GM19239 (cell line): Measurements from ENCODE around the gene CACNA1E.

Experiments
- DNase-seq: peaks from one replicate; pipeline ENCODE4 v3.0.0; 2011; ENCODE audit warnings: low spot score; ENCODE audit not compliant: insufficient read length
- FAIRE-seq: peaks from 2 replicates; lab custom pipeline; 2011; peaks lifted over from hg19 to GRCh38; lab: Jason Lieb, UNC

The CACNA1E gene

GRCh38 chr1:181558416-181558815, 75.1 kb downstream of the CACNA1E start:
- DNase-seq (no peak), FAIRE-seq (no peak)

DNA sequence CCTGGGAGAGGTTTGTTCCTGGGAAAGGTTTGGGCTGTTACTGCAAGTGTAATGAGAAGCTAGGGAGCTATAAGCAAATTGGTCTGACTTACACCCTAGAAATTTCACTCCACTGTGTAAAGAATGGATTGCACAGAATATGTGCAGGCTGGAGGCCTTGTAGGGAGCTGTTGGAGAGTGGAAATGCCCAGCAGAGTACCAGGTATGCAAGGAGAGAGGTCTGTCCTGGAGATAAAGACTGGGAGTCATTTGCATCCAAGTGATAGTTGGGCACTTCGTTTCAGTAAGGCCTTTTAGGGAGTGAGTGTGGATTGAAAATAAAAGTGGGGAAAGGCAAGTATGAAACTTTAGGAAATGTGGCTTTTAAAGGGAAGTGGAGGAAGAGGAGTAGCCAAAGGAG, 75.8 kb downstream of the CACNA1E start:
- DNase-seq (no peak), FAIRE-seq (no peak)

DNA sequence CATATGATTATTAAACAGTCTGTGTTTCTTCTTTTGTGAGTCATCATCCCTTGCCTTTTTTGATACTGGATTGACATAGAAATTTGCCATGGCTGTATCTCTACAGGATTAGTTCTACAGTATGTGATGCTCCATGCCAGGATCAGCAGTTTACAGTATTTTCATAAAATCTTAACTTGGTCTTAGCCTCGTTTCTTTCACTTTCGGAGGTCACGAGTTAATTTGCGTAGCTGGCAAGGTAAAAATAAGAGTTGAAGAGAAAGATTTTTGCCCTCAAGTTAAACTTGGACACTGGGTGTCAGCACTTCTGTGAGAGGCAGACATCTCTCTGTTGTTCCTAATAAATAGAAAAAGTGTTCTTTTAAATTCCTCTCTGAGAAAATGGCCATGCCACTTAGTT, 79.1 kb downstream of the CACNA1E start:
- DNase-seq, result no peak
- no peak for FAIRE-seq

DNA sequence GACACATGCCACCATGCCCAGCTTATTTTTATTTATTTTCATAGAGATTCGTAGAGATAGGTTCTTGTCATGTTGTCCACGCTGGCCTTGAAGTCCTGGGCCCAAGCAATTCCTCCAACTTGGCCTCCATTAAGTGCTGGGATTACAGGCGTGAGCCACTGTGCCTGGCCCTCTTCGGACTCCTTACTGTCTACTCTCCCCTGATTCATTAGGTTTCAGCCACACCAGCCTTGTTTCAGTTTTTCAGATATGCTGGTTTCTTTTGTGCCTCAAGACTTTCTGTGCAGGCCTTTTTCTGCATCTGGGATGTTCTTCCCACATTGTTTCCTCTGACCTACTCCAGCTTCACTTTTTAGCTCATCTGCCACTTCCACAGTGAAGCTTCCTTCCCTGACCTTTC, 85.4 kb downstream of the CACNA1E start:
- no peak for DNase-seq
- no peak for FAIRE-seq

GRCh38 chr1:181577475-181577874, 94.2 kb downstream of the CACNA1E start:
- no peak for DNase-seq
- FAIRE-seq, result no peak

- DNase-seq (no peak), FAIRE-seq (no peak)
Observed at GRCh38 chr1:181583598-181583997, 100.3 kb downstream of the CACNA1E start.

DNA sequence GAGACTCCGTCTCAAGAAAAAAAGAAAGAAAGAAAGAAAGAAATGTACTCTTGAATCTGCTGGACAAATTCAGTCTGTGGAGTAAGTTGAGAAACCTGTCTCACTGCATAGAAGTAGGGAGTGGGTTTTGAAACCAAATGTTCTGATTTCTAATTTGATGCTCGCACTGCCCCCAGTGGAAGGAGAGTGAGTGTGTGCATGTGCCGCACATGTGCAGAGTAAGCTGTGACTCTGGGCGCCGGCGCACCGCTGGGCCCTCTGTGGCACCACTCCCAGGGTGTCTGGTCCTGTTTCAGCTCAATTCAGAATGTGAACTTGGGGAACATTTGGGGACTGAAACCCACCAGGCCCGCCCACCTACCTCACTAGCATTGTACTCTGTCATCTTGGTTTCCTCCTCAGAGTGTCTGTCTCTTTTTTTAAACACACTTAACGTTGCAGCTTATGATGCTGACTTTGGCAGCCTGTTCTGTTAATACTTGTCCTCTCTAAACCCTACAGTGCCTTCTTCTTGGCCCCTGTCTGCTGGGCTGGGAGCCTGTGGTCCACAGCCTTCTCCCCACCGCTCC, 104.6 kb downstream of the CACNA1E start:
- DNase-seq, result no peak
- no peak for FAIRE-seq

DNA sequence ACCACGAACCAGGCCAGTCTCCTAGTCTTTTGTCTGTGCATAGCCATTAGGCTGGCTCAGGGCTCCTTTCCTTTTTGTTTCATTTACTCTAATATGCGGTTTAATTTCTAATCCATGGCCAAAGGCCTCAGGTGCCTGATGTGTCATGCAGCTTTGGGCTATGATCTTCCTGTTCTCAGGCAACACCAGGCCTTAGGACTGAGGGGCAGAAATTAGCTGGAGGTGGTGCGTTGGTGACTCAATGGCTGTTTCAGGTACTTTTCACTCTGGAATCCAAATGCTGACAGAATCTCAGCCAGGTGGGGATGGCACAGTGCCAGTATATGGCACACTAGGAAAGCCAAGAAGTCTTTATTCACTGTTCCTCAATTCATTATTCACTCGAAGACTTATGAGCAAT, 105.3 kb downstream of the CACNA1E start:
- no peak for DNase-seq

GRCh38 chr1:181592255-181592859, 109.0 kb downstream of the CACNA1E start:
- DNase-seq (no peak), FAIRE-seq (no peak)

More for the DNA sequence above, 105.3 kb downstream of the CACNA1E start:
- FAIRE-seq, result no peak

DNA sequence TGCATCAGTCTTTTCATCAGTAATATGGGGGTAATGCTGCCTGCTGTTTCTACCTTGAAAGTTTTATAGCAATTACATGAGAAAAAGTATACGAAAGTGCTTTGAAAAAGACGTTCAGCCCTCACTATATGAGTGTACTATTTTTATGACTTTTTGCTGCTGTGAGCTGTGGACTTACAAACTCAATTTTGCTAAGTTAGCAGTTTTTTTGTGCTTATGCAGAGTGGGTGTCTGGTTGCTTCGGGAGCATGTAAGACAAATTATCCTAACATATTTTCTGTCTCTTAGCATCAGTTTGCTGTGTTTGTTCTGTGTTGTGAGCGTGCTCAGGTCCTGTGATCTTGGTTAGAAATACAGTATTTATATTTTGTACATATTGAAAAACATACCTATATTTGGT, 109.7 kb downstream of the CACNA1E start:
- no peak for DNase-seq
- FAIRE-seq, result no peak

GRCh38 chr1:181594553-181594952, 111.2 kb downstream of the CACNA1E start:
- DNase-seq (no peak), FAIRE-seq (no peak)

- FAIRE-seq, result no peak
- no peak for DNase-seq
Observed at GRCh38 chr1:181595234-181595633, 111.9 kb downstream of the CACNA1E start.

DNA sequence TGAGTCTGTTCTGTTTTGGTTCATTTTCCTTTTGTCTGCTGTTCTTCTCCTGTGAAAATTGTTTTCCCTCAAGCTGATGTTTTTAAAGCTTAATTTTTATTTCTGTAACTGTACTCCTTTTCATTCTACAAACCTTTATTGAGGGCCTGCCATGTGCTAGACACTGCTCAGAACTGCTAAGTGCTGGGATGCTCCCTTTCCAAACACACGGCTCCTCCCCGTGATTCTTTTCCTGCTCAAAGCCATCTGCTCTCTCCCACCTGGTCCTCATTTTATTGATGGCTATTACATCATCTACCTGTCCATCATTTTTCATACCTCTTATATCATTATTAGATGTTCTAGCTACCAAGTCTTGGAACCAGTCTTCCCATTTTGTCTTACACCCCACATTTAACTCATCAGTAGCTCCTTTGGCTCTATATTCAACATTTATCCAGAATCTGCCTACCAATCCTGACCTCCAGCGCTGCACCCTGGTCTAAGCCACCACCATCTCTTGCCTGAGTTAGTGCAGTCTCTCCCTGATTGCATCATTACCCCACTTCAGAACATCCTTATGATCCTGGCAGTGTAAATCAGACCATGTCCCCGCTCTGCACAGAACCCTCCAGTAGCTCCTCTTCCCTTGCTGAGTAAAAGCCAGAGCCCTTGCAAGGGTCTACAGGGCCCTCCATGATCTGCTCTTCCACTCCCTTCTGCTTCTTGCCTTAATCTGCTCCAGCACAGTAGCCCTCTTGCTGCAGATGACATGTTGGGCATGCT, 118.1 kb downstream of the CACNA1E start:
- FAIRE-seq, result no peak

DNA sequence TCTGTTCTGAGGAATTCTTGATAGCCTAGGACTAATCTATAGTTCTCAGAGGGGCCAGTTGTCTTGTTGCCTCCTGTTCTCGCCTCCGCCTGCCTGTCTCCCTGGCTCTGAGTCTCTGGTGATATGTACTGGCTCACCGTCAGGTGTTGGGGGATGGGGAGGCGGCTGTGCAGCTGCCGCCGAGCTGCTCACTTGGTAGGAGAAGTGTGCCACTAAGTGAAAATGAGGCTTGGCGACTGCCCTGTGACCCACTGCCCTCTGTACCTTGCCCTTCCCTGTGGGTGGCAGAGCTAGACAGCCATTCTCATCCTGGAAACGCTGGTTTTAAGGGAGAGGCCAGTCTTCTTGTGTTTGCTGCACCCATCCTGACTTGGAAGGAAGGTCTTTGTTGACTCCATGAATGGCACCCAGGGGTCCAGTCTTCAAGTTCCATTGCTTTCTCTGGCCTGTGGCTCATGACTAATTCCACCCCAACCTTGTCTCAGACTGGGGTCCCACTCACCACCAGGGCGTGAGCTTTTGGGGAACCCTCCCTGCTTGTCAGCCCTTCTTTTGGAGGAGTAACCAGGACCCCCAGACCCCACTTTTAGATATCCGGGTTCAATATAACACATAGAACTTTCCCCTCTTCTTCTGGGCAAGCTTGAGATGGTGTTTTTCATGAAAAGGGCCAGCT, 120.6 kb downstream of the CACNA1E start:
- DNase-seq (no peak), FAIRE-seq (no peak)

More for the DNA sequence above, 118.1 kb downstream of the CACNA1E start:
- no peak for DNase-seq

DNA sequence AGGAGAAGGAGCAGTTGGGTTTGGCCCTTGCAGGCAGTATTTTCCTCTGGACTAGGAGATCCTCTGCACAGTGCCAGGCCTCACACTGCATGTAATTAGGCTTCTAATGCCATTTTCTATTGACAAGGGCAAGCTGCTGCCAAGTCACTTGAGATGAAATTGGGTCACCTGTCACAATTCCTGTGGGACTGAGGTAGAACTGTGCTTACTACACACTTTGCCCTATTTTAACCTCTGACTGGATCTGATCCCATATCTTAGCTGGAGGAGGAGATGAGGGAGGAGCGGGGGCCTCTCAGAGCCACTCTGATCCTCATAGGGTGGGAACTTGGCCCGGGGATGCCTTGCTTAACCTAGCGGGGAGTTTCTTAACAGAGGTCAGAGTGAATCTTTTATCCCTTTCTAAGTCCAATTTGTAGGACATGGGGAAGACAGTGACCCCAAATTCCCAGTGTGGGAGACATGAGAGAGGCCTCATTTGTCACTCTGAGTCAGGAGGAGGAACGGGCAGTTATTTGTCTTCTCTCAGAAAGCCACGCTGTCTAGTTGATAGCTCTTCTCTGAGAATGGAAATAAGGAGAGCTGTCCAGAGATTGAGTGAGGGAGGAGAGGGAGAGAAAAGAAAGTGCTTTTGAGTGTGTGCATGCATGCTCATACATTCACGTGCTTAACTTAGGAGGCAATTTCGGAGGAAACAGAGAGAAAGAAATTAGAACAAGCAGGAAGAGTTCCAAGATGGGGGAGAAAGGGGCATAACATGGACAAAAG, 121.3 kb downstream of the CACNA1E start:
- DNase-seq, result no peak
- no peak for FAIRE-seq

GRCh38 chr1:181607524-181607923, 124.2 kb downstream of the CACNA1E start:
- FAIRE-seq (no peak), DNase-seq (no peak)

- DNase-seq (no peak), FAIRE-seq (no peak)
Observed at GRCh38 chr1:181608386-181608785, 125.1 kb downstream of the CACNA1E start.

DNA sequence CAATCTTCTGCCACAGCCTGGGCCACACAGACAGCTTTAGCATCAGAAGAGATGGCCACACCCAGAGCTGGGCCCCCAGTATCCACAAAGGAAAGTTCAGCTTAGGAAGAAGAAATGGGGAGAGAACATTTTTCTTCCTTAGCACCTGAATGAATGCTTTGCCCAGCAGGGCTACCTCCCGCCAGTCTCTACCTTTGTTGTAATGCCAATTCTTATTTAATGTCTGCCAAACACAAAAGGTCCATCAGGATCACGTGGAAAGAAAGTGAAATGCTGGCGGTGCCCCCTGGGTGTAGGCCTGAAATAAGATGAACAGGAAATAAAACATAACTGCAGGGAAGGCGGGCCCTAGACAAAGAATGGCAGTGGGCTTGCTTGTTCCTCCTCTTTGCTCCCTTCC, 125.6 kb downstream of the CACNA1E start:
- no peak for FAIRE-seq
- no peak for DNase-seq

DNA sequence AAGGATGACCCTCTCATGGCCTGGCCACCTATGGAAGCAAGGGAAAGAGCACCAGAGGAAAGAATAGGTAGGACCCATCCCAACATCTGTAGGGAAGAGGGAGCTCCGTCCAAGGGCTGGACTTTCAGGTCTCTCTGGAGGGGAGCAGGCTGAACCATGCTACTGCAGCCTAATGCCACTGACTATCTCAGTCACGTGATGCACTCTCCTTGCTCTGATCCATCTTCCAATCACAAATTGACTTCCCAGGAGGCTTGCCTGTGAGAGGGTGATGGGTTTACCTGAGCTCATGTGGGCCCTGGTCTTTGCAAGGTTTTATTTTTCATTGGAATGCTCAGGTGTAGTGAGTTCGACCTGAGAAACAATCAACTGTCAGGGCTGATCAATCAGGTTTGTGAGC, 128.8 kb downstream of the CACNA1E start:
- DNase-seq (no peak), FAIRE-seq (no peak)

DNA sequence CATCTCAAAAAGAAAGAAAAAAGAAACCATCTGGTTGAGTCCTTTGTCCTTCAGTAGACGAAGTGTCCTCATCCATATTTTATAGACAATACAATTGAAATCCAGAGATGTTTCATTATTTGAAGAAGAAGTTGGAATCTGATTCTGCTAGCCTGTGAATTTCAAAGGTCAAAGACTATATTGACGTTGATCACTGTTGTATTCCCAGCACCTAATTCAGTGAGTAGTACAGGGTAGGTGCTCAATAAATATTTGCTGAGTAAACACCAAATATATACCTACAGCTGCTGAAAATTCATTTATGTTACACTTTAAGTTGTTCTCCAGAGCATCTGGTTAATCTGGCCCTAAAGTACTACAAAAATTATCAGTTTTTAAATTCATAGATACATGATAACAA, 135.2 kb downstream of the CACNA1E start:
- FAIRE-seq, result no peak

More for the DNA sequence above, 135.2 kb downstream of the CACNA1E start:
- DNase-seq, result no peak
